Measurements from ENCODE around the gene BPIFB4. TPM values are rescaled to one million over a fixed set of nuclear protein-coding genes. Genes with fewer than 3 reads are reported as not detected.

Gene BPIFB4
- total and polyA plus RNA-seq, 2 experiments from 2014 or later: not detected

DNA sequence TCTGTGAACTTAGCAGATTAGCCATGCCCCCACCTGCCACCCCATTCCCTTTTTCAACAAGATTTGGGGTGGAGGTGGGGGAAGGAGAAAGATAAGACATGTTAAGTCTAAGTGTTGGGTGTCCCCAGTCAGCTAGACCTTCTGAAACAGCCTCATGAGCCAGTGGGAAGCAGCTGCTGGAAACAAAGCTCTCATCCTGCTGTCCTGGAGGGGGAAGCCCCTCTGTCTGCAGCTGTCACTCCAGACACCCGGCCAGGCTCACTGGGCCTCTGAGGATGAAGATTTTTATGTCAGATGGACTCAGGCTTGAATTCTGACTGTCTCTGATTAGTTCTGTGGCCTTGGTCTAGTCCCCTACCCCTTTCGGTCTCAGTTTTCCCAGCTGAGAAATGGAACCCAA is 24.7 kb upstream of the BPIFB4 start:
- H3K4me3 ChIP-seq: no peak overlapping the region
- no peaks in the 10 kb centered on the region for H4K20me1 ChIP-seq (ENCODE audit: insufficient read depth, poor library complexity, severe bottlenecking)
- DNase-seq (ENCODE audit: low spot score): no peak
- H3K9me2 ChIP-seq (replicated peaks; ENCODE audit: insufficient read depth): no peaks in the 10 kb centered on the region
- H3K27ac ChIP-seq: no peak overlapping the region
- no peak for TF ChIP-seq EZH2phosphoT487 (IDR thresholded peaks at IDR 0.05; ENCODE audit: low read depth, severe bottlenecking, unreplicated experiment)
- TF ChIP-seq EZH2 (IDR thresholded peaks at IDR 0.05; ENCODE audit: borderline replicate concordance): no peak
- no peak for TF ChIP-seq CTCF (IDR thresholded peaks at IDR 0.05; ENCODE audit: poor library complexity)
- no peak overlapping the region for H3K4me2 ChIP-seq
- no peaks in the 10 kb centered on the region for H3K79me2 ChIP-seq
- H3K36me3 ChIP-seq (replicated peaks; ENCODE audit: insufficient read depth, low read depth): no peaks in the 10 kb centered on the region
- H3K4me1 ChIP-seq (ENCODE audit: insufficient read depth): no peaks in the 10 kb centered on the region
- H3K27me3 ChIP-seq: peaks cover 16% of the 10 kb centered on the region
- no peaks in the 10 kb centered on the region for H3K9me3 ChIP-seq (ENCODE audit: low read depth)
- WGBS (ENCODE audit: low lambda C conversion rate, missing lambda C conversion rate): 78% methylated on average over 2 of the region's 2 CpGs
- H2AFZ ChIP-seq: no peak overlapping the region

- no peaks in the 10 kb centered on the region for H3K36me3 ChIP-seq (replicated peaks; ENCODE audit: insufficient read depth, low read depth)
- no peak overlapping the region for H3K4me2 ChIP-seq
- H3K9me2 ChIP-seq (replicated peaks; ENCODE audit: insufficient read depth): no peaks in the 10 kb centered on the region
- H3K27ac ChIP-seq: no peak overlapping the region
- 68% methylated on average over 7 of the region's 7 CpGs for WGBS (ENCODE audit: low lambda C conversion rate, missing lambda C conversion rate)
- H3K9me3 ChIP-seq (ENCODE audit: low read depth): no peaks in the 10 kb centered on the region
- no peak for DNase-seq (ENCODE audit: low spot score)
- H3K27me3 ChIP-seq: peaks cover 16% of the 10 kb centered on the region
- TF ChIP-seq EZH2 (IDR thresholded peaks at IDR 0.05; ENCODE audit: borderline replicate concordance) (no peak), CTCF (IDR thresholded peaks at IDR 0.05; ENCODE audit: poor library complexity) (no peak), EZH2phosphoT487 (IDR thresholded peaks at IDR 0.05; ENCODE audit: low read depth, severe bottlenecking, unreplicated experiment) (no peak)
- H3K4me3 ChIP-seq: no peak overlapping the region
- no peaks in the 10 kb centered on the region for H3K79me2 ChIP-seq
- no peaks in the 10 kb centered on the region for H3K4me1 ChIP-seq (ENCODE audit: insufficient read depth)
- H4K20me1 ChIP-seq (ENCODE audit: insufficient read depth, poor library complexity, severe bottlenecking): no peaks in the 10 kb centered on the region
- no peak overlapping the region for H2AFZ ChIP-seq
Measured at GRCh38 chr20:33059136-33059535, 20.3 kb upstream of the BPIFB4 start.

GRCh38 chr20:33059741-33060390 is 19.6 kb upstream of the BPIFB4 start:
- H4K20me1 ChIP-seq (ENCODE audit: insufficient read depth, poor library complexity, severe bottlenecking): no peaks in the 10 kb centered on the region
- H3K9me3 ChIP-seq (ENCODE audit: low read depth): no peaks in the 10 kb centered on the region
- no peaks in the 10 kb centered on the region for H3K4me1 ChIP-seq (ENCODE audit: insufficient read depth)
- peaks cover 11% of the 10 kb centered on the region for H3K27me3 ChIP-seq
- DNase-seq (ENCODE audit: low spot score): no peak
- H2AFZ ChIP-seq: no peak overlapping the region
- no peak for TF ChIP-seq EZH2 (IDR thresholded peaks at IDR 0.05; ENCODE audit: borderline replicate concordance)
- 92% methylated on average over 22 of the region's 22 CpGs for WGBS (ENCODE audit: low lambda C conversion rate, missing lambda C conversion rate)
- no peak overlapping the region for H3K4me3 ChIP-seq
- H3K79me2 ChIP-seq: no peaks in the 10 kb centered on the region
- no peaks in the 10 kb centered on the region for H3K36me3 ChIP-seq (replicated peaks; ENCODE audit: insufficient read depth, low read depth)
- H3K4me2 ChIP-seq: no peak overlapping the region
- no peak overlapping the region for H3K27ac ChIP-seq
- no peaks in the 10 kb centered on the region for H3K9me2 ChIP-seq (replicated peaks; ENCODE audit: insufficient read depth)

DNA sequence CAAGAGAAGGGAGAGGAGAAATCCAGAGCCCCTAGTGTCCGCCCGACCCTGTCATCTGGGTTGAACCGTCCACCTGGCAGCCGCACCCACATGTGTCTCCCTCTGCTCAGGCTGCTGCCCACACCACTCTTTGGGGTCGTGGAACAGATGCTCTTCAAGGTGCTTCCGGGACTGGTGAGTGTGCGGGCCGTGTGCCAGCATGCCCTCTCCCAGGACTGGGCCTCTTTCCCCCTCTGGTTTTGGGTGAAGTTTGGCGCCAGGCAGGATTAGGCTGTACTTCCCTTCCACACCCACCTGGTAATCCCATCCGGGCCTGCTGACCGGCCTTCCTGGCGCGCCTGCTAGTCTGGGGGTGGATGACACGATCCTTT is 17.8 kb upstream of the BPIFB4 start:
- Histone ChIP-seq H3K4me3 (no peak overlapping the region), H3K27ac (no peak overlapping the region), H3K4me1 (ENCODE audit: insufficient read depth) (no peaks in the 10 kb centered on the region), H3K4me2 (no peak overlapping the region), H3K36me3 (replicated peaks; ENCODE audit: insufficient read depth, low read depth) (no peaks in the 10 kb centered on the region), H2AFZ (no peak overlapping the region), H4K20me1 (ENCODE audit: insufficient read depth, poor library complexity, severe bottlenecking) (no peaks in the 10 kb centered on the region), H3K79me2 (no peaks in the 10 kb centered on the region), H3K9me2 (replicated peaks; ENCODE audit: insufficient read depth) (no peaks in the 10 kb centered on the region), H3K27me3 (peaks cover 3% of the 10 kb centered on the region), H3K9me3 (ENCODE audit: low read depth) (no peaks in the 10 kb centered on the region)
- TF ChIP-seq EZH2 (IDR thresholded peaks at IDR 0.05; ENCODE audit: borderline replicate concordance) (no peak), CTCF (IDR thresholded peaks at IDR 0.05; ENCODE audit: poor library complexity) (no peak), EZH2phosphoT487 (IDR thresholded peaks at IDR 0.05; ENCODE audit: low read depth, severe bottlenecking, unreplicated experiment) (no peak)
- 89% methylated on average over 14 of the region's 14 CpGs for WGBS (ENCODE audit: low lambda C conversion rate, missing lambda C conversion rate)
- DNase-seq (ENCODE audit: low spot score): no peak

Measured in hepatocyte (in vitro differentiated cells).